GM18502 (cell line): Measurements from ENCODE around the gene ESYT2.
A peak's percentile ranks its signal among the peaks of the same experiment; 100 is the strongest.
"Not testable (repeated sequence)": the region's sequence is repeated elsewhere in the genome, so short reads cannot be mapped to it uniquely, and the experiment has no call there.

ENCODE experiments used
- ATAC-seq: cut with Tn5 transposase; IDR thresholded peaks from one replicate; pipeline ENCODE4 v1.9.1; 2021; ENCODE audit warnings: mild to moderate bottlenecking; ENCODE audit not compliant: unreplicated experiment, poor library complexity

The ESYT2 gene

GRCh38 chr7:158856883-158857668 is 27.8 kb upstream of the ESYT2 start:
- ATAC-seq: peak; percentile 33

- no peak for ATAC-seq
These were observed 25.4 kb upstream of the ESYT2 start for GRCh38 chr7:158854681-158855081.

GRCh38 chr7:158850545-158851102 is 21.3 kb upstream of the ESYT2 start:
- no peak for ATAC-seq

DNA sequence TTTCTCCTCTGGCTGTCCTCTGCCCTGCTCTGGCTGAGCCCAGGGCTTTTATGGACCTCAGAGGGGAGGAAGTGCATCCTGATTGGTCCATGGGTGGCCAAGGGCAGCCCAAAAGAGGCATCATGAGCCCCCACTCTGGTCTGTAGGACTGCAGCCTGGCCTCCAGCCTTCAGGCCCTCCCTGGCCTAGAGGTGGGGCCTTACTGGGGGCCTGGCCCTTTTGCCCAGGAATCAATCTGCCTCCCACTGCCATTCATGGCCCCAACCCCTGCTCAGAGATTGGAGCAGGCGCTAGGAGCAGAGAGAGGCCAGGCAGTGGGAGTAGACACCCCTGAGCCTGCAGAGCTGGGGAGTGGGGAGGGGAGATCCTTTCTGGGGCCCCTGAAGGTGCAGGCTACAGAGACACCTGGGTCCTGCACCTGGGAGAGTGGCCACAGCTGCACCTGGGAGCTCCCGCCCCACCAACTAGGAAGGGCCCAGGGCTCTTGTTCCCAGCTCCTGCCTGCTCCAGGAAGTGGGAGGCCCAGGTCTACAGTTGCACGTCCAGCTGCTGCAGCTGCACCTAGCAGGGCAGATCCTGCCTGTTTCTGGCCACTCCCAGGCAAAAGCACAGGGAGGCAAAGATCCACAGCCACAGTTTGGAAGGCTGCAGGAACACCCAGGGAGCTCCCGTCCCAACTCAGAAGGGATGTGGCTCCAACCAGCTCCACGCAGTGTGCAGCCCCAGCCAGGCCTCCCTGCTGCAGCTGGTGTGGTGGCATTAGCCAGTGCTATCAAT is 20.6 kb upstream of the ESYT2 start:
- ATAC-seq: no peak

GRCh38 chr7:158849442-158849767 is 20.1 kb upstream of the ESYT2 start:
- no peak for ATAC-seq

DNA sequence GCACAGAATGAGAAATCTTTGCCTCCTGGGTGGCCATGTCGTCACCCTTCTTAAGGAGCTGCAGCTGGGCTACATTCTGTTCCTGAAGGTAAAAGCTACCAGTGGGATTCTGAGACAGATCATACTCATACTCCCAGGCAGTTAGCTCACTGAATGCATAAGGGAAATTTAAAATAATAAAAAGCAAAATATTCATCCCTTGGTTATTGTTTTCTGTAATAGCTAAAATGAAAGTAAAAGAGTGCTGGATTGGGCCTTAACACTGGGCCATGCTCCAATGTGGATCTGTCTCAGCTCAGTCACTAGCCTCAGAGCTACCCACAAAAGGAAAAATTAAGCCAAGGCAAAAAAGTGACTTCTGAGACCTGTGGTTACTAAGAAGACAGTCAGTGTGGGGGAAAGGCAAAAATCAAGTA is 18.1 kb upstream of the ESYT2 start:
- ATAC-seq: no peak

DNA sequence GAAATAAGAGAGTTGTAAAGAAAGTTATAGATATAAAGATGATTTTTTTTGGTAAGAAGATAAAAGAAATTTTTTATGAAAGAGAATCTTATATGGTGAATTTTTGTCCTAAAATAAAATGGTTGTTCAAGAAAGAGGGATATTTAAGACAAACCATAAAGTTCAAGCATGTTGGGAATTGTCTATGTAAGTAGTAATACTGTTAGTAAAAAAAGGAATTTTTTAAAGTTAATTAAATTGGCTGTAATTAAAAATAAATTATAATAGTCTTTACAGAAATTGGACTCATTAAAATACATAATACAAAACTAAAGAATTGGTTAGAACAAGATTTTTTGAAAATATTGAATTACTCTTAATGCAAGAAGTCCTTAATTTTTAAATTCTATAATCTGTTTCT is 17.0 kb upstream of the ESYT2 start:
- ATAC-seq: no peak

DNA sequence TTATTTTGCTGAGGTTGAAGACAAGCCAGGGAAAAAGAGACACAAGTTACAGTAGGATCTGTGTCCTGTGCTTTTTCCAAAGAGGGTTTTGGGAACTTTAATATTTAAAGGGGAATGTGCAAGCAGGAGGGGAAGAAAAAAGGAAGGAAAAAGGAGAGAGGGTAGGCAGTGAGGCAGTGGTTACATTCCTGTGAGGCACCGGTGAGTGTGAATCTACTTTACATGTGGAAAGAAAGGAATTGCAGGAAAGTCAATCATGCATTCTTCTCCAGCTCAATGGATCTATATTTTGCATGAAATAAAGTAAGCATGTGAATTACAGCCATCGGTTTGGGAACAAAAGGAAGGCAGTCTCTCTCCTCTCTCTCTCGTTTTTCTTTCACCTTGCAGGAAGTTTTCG is 14.5 kb upstream of the ESYT2 start:
- no peak for ATAC-seq

DNA sequence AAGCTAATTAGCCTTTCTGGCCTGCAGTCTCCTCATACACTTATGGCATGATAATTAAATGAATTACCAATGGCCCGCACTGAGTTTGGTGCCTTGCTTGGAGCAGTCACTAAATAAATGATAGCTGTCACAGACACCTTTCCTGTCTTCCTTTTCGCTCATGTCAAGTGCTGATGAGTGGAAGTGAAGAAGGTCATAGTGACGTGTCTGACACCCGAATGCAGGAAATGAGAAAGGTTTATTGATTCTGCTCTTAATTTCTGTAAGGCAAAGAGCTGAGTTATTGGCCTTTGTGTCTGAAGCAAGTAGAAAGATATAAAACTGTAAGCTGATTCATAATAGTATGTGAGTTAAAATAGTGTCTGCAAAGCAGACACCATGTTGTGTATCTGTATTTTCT is 13.2 kb upstream of the ESYT2 start:
- ATAC-seq: no peak

DNA sequence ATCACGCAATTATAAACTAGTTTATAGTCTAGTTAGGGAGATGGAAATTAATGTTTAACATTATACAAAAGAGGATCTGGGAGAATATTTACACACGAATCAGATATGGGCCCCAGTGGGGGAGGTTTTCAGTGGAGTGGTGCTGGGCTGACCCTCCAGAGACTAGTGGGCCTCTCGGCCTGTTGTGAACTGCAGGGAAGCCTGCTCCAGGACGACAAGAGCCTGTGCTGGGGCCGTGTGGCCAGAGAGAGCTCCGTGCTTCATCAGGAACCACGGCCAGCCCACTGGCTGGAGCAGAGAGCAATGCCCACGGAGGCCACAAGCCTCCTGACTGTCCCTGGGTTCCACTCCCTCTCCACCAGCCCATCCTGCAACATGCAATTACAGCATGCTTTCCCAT is 11.3 kb upstream of the ESYT2 start:
- no peak for ATAC-seq

DNA sequence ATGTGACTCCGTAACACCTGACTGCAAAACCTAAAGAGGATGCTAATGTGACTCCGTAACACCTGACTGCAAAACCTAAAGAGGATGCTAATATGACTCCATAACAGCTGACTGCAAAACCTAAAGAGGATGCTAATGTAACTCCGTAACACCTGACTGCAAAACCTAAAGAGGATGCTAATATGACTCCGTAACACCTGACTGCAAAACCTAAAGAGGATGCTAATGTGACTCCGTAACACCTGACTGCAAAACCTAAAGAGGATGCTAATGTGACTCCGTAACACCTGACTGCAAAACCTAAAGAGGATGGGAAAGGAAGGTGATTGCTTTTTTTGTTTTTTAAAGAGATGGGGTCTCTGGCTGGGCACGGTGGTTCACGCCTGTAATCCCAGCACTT is 9.9 kb upstream of the ESYT2 start:
- not testable (repeated sequence) for ATAC-seq

DNA sequence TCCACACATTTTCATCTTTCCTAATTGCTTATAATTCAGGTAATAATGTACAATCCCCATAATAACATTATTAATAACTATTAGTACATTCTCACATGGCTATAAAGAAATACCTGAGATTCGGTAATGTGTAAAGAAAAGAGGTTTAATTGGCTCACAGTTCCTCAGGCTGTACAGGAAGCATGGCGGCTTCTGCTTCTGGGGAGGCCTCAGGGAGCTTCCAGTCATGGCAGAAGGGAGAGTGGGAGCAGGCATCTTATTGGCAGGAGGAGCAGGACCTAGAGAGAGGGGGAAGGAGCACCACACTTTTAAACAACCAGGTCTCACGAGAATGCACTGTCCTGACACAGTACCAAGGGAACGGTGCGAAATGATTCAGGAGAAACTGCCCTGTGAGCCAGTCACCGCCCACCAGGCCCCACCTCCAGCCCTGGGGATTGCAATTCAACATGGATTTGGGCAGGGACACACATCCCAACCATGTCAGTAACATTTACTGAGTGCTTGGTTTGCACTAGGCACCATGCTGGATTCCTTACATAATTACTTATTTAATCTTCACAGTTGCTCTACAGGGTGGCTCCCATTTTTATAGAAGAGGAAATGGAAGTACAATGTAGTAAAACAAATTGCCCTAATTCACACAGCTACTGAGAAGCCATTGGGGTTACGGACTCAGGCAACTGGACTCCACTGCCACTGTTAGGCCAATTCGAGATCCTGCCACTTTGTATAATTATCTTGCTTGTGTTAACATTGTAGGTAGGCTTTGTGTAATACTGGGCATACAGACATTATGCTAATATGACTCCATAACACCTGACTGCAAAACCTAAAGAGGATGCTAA is 8.7 kb upstream of the ESYT2 start:
- ATAC-seq: no peak

DNA sequence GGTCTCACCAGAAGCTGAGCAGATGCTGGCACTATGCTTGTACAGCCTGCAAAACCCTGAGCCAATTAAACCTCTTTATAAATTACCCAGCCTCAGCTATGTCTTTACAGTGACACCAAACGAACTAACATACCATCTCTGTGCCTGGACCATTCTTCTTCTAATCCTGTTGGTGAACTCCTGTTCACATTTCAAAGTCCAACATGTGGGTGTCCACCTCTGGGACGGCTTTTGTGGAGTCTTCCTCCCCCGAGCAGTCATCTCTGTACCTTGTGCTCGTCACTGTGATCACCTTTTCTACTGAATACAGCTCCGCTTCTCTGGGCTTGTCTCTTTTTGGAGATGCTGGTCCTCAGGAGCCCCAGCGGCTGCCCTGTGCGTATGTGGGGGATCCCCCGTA is 7.4 kb upstream of the ESYT2 start:
- no peak for ATAC-seq

DNA sequence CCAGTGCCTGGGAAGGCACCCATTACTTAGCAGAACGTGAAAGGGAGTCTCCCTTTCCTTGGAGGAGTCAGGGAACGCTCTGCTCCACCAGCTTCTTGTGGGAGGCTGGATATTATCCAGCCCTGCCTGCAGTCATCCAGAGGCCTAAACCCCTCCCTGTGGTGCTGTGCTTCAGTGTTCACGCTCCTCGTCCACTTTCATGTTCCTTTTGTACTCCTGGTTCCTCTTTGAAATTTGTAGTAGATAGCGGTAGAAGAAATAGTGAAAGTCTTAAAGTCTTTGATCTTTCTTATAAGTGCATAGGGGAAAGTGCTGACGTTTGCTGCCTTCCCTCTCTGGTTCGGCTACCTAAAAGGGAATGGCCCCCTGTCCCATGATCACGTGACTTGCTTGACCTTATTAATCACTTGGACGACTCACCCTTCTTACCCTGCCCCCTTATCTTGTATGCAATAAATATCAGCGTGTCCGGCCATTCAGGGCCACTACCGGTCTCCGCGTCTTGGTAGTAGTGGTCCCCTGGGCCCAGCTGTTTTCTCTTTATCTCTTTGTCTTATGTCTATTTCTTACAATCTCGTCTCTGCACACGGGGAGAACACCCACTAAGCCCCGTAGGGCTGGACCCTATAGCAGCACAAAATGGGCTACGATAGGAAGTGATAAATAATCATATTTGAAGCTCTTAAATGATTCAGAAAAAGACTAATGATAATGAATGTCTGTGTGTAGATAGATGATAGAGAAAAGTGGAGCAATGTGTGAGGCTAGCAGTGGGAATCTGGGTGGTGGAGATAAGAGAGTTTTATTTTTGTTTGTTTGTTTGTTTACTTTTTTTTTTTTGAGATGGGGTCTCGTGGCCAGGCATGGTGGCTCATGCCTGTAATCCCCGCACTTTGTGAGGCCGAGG is 5.8 kb upstream of the ESYT2 start:
- no peak for ATAC-seq

GRCh38 chr7:158832994-158833393 is 3.7 kb upstream of the ESYT2 start:
- ATAC-seq: no peak

- no peak for ATAC-seq
These were observed 2.4 kb upstream of the ESYT2 start for GRCh38 chr7:158831738-158832091.

DNA sequence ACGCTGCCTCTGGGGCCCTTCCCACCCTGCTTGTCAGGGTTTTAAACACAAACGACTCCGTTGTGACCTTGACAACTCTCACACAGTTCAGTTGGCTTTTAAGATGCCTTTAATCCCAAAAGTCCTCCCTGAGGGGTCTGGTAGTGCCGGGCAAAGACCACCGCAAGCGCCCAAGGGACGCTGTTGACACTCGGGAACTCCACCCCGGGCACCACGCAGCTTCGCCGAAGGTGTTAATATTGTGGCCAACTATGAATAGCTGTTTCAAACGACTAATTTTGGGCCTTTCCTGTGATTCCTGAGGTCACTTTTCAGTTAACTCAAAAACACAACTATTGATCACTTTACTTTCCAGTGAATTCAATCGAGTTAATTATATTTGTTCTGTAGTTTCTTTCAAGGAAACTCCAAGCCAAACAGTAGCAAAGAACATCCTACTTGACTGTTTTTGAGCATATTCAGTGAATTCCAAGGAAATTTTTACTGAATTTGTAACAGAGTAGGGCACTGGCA is 958 bp upstream of the ESYT2 start:
- ATAC-seq: no peak

- peak; percentile 59 for ATAC-seq
These were observed 328 bp downstream of the ESYT2 start for GRCh38 chr7:158829021-158829341.

- ATAC-seq: no peak
These were observed 932 bp downstream of the ESYT2 start for GRCh38 chr7:158828133-158829020.
